ENCODE results near the gene SF3B3. TPM values are rescaled to one million over a fixed set of nuclear protein-coding genes. Genes with fewer than 3 reads are reported as not detected.

Gene SF3B3
- polyA plus RNA-seq, 1 donor (not counting 4 experiments of a cell fraction or from before 2014, with no cell fraction given): 142 TPM

- Histone ChIP-seq H3K36me3 (ENCODE audit: control insufficient read depth in 2 of 2, extremely low read depth in 1 of 2, insufficient read depth in 2 of 2, low read length in 2 of 2) (no peaks in the 10 kb centered on the region), H3K4me2 (ENCODE audit: control insufficient read depth, extremely low read depth, insufficient read depth, low read depth, low read length) (no peak overlapping the region), H3K27me3 (ENCODE audit: control insufficient read depth, extremely low read depth, insufficient read depth, low read length) (no peaks in the 10 kb centered on the region), H3K79me2 (ENCODE audit: control insufficient read depth, insufficient read depth, low read length) (no peaks in the 10 kb centered on the region), H3K9me1 (ENCODE audit: control insufficient read depth, extremely low read depth, insufficient read depth, low read length) (peaks cover 2% of the 10 kb centered on the region), H3K4me1 (ENCODE audit: control insufficient read depth, extremely low read depth, insufficient read depth, low read length) (peaks cover 16% of the 10 kb centered on the region), H3K9me3 (ENCODE audit: control insufficient read depth, low read depth, low read length) (no peaks in the 10 kb centered on the region), H3K27ac (ENCODE audit: control insufficient read depth, insufficient read depth, low read length) (no peak overlapping the region), H3K4me3 (ENCODE audit: control insufficient read depth in 2 of 3, extremely low read depth in 1 of 3, insufficient read depth in 2 of 3, low read depth in 1 of 3, low read length in 3 of 3) (no peak overlapping the region), H3K9ac (ENCODE audit: control insufficient read depth, extremely low read depth, insufficient read depth, low read length) (no peak overlapping the region), H2AFZ (ENCODE audit: control insufficient read depth, low read length) (no peak overlapping the region), H4K20me1 (ENCODE audit: control insufficient read depth, extremely low read depth, insufficient read depth, low read length) (no peaks in the 10 kb centered on the region)
- no peak for DNase-seq (ENCODE audit: low read depth, low spot score)
- dilution Hi-C loops (cut with MboI; ENCODE audit: extremely low pct_ligation_motif_present, low sequenced_read_pairs): no loop called here
- TF ChIP-seq, protein P1, sequence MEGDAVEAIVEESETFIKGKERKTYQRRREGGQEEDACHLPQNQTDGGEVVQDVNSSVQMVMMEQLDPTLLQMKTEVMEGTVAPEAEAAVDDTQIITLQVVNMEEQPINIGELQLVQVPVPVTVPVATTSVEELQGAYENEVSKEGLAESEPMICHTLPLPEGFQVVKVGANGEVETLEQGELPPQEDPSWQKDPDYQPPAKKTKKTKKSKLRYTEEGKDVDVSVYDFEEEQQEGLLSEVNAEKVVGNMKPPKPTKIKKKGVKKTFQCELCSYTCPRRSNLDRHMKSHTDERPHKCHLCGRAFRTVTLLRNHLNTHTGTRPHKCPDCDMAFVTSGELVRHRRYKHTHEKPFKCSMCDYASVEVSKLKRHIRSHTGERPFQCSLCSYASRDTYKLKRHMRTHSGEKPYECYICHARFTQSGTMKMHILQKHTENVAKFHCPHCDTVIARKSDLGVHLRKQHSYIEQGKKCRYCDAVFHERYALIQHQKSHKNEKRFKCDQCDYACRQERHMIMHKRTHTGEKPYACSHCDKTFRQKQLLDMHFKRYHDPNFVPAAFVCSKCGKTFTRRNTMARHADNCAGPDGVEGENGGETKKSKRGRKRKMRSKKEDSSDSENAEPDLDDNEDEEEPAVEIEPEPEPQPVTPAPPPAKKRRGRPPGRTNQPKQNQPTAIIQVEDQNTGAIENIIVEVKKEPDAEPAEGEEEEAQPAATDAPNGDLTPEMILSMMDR (optimal IDR thresholded peaks at IDR 0.05 in 1 of 3, IDR thresholded peaks at IDR 0.05 in 1 of 3, conservative IDR thresholded peaks at IDR 0.05 in 1 of 3; ENCODE audit: extremely low read depth in 1 of 3, insufficient read depth in 2 of 3, low read length in 3 of 3): no peak
- TF ChIP-seq EZH2 (IDR thresholded peaks at IDR 0.05; ENCODE audit: low read length): no peak
- no peak for FAIRE-seq
These were observed 68.5 kb downstream of the SF3B3 start for GRCh38 chr16:70592106-70592571.

- dilution Hi-C loops (cut with MboI; ENCODE audit: extremely low pct_ligation_motif_present, low sequenced_read_pairs): no loop called here
- H3K27ac ChIP-seq (ENCODE audit: control insufficient read depth, insufficient read depth, low read length): no peak overlapping the region
- H3K9ac ChIP-seq (ENCODE audit: control insufficient read depth, extremely low read depth, insufficient read depth, low read length): no peak overlapping the region
- H3K9me1 ChIP-seq (ENCODE audit: control insufficient read depth, extremely low read depth, insufficient read depth, low read length): peaks cover 2% of the 10 kb centered on the region
- no peak for TF ChIP-seq EZH2 (IDR thresholded peaks at IDR 0.05; ENCODE audit: low read length)
- TF ChIP-seq, protein P1 (optimal IDR thresholded peaks at IDR 0.05 in 1 of 3, IDR thresholded peaks at IDR 0.05 in 1 of 3, conservative IDR thresholded peaks at IDR 0.05 in 1 of 3; ENCODE audit: extremely low read depth in 1 of 3, insufficient read depth in 2 of 3, low read length in 3 of 3): no peak
- no peaks in the 10 kb centered on the region for H3K27me3 ChIP-seq (ENCODE audit: control insufficient read depth, extremely low read depth, insufficient read depth, low read length)
- no peak overlapping the region for H3K4me2 ChIP-seq (ENCODE audit: control insufficient read depth, extremely low read depth, insufficient read depth, low read depth, low read length)
- no peak overlapping the region for H2AFZ ChIP-seq (ENCODE audit: control insufficient read depth, low read length)
- no peak overlapping the region for H3K4me3 ChIP-seq (ENCODE audit: control insufficient read depth in 2 of 3, extremely low read depth in 1 of 3, insufficient read depth in 2 of 3, low read depth in 1 of 3, low read length in 3 of 3)
- H4K20me1 ChIP-seq (ENCODE audit: control insufficient read depth, extremely low read depth, insufficient read depth, low read length): no peaks in the 10 kb centered on the region
- FAIRE-seq: no peak
- DNase-seq (ENCODE audit: low read depth, low spot score): no peak
- peaks cover 13% of the 10 kb centered on the region for H3K4me1 ChIP-seq (ENCODE audit: control insufficient read depth, extremely low read depth, insufficient read depth, low read length)
- H3K36me3 ChIP-seq (ENCODE audit: control insufficient read depth in 2 of 2, extremely low read depth in 1 of 2, insufficient read depth in 2 of 2, low read length in 2 of 2): no peaks in the 10 kb centered on the region
- H3K9me3 ChIP-seq (ENCODE audit: control insufficient read depth, low read depth, low read length): no peaks in the 10 kb centered on the region
- no peaks in the 10 kb centered on the region for H3K79me2 ChIP-seq (ENCODE audit: control insufficient read depth, insufficient read depth, low read length)
These were observed 69.9 kb downstream of the SF3B3 start for GRCh38 chr16:70593544-70593943.
